KMS-11 (cell line): ENCODE results near the gene ZNF397.
"Not testable (repeated sequence)": the region's sequence is repeated elsewhere in the genome, so short reads cannot be mapped to it uniquely, and the experiment has no call there.

Experiments used
- H2AFZ ChIP-seq: fragments of 200-600 bp; sonication (generic); 2 replicates; pipeline ENCODE4 v1.6.1; 2016; ENCODE audit warnings: antibody characterized with exemption, mixed run types, low read depth
- H3K27ac ChIP-seq: fragments of 200-600 bp; sonication (generic); 2 replicates; pipeline ENCODE4 v1.6.1; 2016; ENCODE audit warnings: mild to moderate bottlenecking, mixed run types
- H3K27me3 ChIP-seq: fragments of 200-600 bp; sonication (generic); 2 replicates; pipeline ENCODE4 v1.6.1; 2017; ENCODE audit warnings: mild to moderate bottlenecking, low read depth, mixed run types, moderate library complexity; ENCODE audit not compliant: insufficient read depth
- H3K36me3 ChIP-seq: fragments of 200-600 bp; sonication (generic); 2 replicates; pipeline ENCODE4 v1.6.1; 2017; ENCODE audit warnings: mild to moderate bottlenecking, mixed run types; ENCODE audit not compliant: insufficient read depth
- H3K4me1 ChIP-seq: fragments of 200-600 bp; sonication (generic); 2 replicates; pipeline ENCODE4 v1.6.1; 2016; ENCODE audit warnings: mild to moderate bottlenecking, low read depth, mixed run types; ENCODE audit not compliant: poor library complexity, severe bottlenecking
- H3K4me2 ChIP-seq: fragments of 200-600 bp; sonication (generic); 2 replicates; pipeline ENCODE4 v1.7.0; 2016; ENCODE audit warnings: mild to moderate bottlenecking, mixed run types
- H3K4me3 ChIP-seq: fragments of 200-600 bp; sonication (generic); IDR thresholded peaks from 2 replicates; pipeline ENCODE4 v1.6.1; 2017; ENCODE audit warnings: low read depth, low read length, mixed read lengths; ENCODE audit not compliant: insufficient read depth
- H3K79me2 ChIP-seq: fragments of 200-600 bp; sonication (generic); 2 replicates; pipeline ENCODE4 v1.6.1; 2016; ENCODE audit warnings: low read depth, mixed run types; ENCODE audit not compliant: insufficient read depth
- H3K9ac ChIP-seq: fragments of 200-600 bp; sonication (generic); 2 replicates; pipeline ENCODE4 v1.6.1; 2016; ENCODE audit warnings: mild to moderate bottlenecking, mixed run types
- H4K20me1 ChIP-seq: fragments of 200-600 bp; sonication (generic); 2 replicates; pipeline ENCODE4 v1.6.1; 2016; ENCODE audit warnings: mild to moderate bottlenecking, mixed run types; ENCODE audit not compliant: insufficient read depth
- CTCF ChIP-seq: fragments of 200-600 bp; sonication (generic); conservative IDR thresholded peaks from 2 replicates; pipeline ENCODE4 v1.6.1; 2017; ENCODE audit warnings: low read depth, mild to moderate bottlenecking, antibody characterized with exemption, low read length, moderate library complexity, mixed read lengths

ZNF397 gene

GRCh38 chr18:35215026-35215425 lies 25.8 kb upstream of the ZNF397 start:
- Histone ChIP-seq H3K27me3 (no peaks in the 10 kb centered on the region), H3K36me3 (no peaks in the 10 kb centered on the region), H3K4me2 (no peak overlapping the region), H2AFZ (no peak overlapping the region), H3K4me3 (no peak overlapping the region), H3K9ac (no peak overlapping the region), H3K4me1 (no peaks in the 10 kb centered on the region), H3K79me2 (no peaks in the 10 kb centered on the region), H4K20me1 (no peaks in the 10 kb centered on the region), H3K27ac (no peak overlapping the region)
- no peak for TF ChIP-seq CTCF

GRCh38 chr18:35216611-35217010 lies 24.2 kb upstream of the ZNF397 start:
- not testable (repeated sequence) for H4K20me1 ChIP-seq, H2AFZ ChIP-seq, H3K79me2 ChIP-seq

GRCh38 chr18:35219331-35219730 lies 21.5 kb upstream of the ZNF397 start:
- not testable (repeated sequence) for H3K79me2 ChIP-seq, H3K4me2 ChIP-seq, H4K20me1 ChIP-seq, H2AFZ ChIP-seq, H3K4me1 ChIP-seq, H3K36me3 ChIP-seq, H3K4me3 ChIP-seq, H3K27me3 ChIP-seq, H3K27ac ChIP-seq, H3K9ac ChIP-seq

More at GRCh38 chr18:35216611-35217010, 24.2 kb upstream of the ZNF397 start:
- not testable (repeated sequence) for H3K4me1 ChIP-seq, H3K27ac ChIP-seq, H3K27me3 ChIP-seq, H3K9ac ChIP-seq, H3K36me3 ChIP-seq, H3K4me3 ChIP-seq, H3K4me2 ChIP-seq

- H3K27ac ChIP-seq, result no peak overlapping the region
- no peak overlapping the region for H3K9ac ChIP-seq
- no peaks in the 10 kb centered on the region for H3K4me1 ChIP-seq
- no peak for TF ChIP-seq CTCF
- H3K4me3 ChIP-seq, result no peak overlapping the region
- H2AFZ ChIP-seq, result no peak overlapping the region
- H3K4me2 ChIP-seq, result no peak overlapping the region
- H4K20me1 ChIP-seq, result no peaks in the 10 kb centered on the region
- no peaks in the 10 kb centered on the region for H3K27me3 ChIP-seq
- H3K79me2 ChIP-seq, result no peaks in the 10 kb centered on the region
- no peaks in the 10 kb centered on the region for H3K36me3 ChIP-seq
These were observed 20.4 kb upstream of the ZNF397 start for GRCh38 chr18:35220424-35220823.

- Histone ChIP-seq H3K27me3 (no peaks in the 10 kb centered on the region), H2AFZ (no peak overlapping the region), H4K20me1 (no peaks in the 10 kb centered on the region), H3K4me1 (no peaks in the 10 kb centered on the region), H3K9ac (no peak overlapping the region), H3K27ac (no peak overlapping the region), H3K79me2 (no peaks in the 10 kb centered on the region), H3K4me3 (no peak overlapping the region), H3K4me2 (no peak overlapping the region), H3K36me3 (no peaks in the 10 kb centered on the region)
- no peak for TF ChIP-seq CTCF
These were observed 17.0 kb upstream of the ZNF397 start for GRCh38 chr18:35223797-35224196.
